ENCODE results near the gene EPS8L1.

Gene EPS8L1

GRCh38 chr19:55113570-55114039, 37.9 kb downstream of the EPS8L1 start:
- no peak overlapping the region for H3K4me3 ChIP-seq (replicated peaks; ENCODE audit: low read depth, low read length)
- peaks cover 4% of the 10 kb centered on the region for H3K36me3 ChIP-seq (ENCODE audit: control insufficient read depth, insufficient read depth, low read length)
- DNase-seq (ENCODE audit: extremely low read depth, insufficient read length), result no peak

GRCh38 chr19:55114566-55115145, 39.0 kb downstream of the EPS8L1 start:
- Histone ChIP-seq H3K36me3 (ENCODE audit: control insufficient read depth, insufficient read depth, low read length) (peaks cover 4% of the 10 kb centered on the region), H3K27me3 (replicated peaks; ENCODE audit: control insufficient read depth, insufficient read depth, low read length) (no peaks in the 10 kb centered on the region), H3K4me3 (replicated peaks; ENCODE audit: low read depth, low read length) (no peak overlapping the region)
- DNase-seq (ENCODE audit: extremely low read depth, insufficient read length), result no peak
- TF ChIP-seq, protein P1, sequence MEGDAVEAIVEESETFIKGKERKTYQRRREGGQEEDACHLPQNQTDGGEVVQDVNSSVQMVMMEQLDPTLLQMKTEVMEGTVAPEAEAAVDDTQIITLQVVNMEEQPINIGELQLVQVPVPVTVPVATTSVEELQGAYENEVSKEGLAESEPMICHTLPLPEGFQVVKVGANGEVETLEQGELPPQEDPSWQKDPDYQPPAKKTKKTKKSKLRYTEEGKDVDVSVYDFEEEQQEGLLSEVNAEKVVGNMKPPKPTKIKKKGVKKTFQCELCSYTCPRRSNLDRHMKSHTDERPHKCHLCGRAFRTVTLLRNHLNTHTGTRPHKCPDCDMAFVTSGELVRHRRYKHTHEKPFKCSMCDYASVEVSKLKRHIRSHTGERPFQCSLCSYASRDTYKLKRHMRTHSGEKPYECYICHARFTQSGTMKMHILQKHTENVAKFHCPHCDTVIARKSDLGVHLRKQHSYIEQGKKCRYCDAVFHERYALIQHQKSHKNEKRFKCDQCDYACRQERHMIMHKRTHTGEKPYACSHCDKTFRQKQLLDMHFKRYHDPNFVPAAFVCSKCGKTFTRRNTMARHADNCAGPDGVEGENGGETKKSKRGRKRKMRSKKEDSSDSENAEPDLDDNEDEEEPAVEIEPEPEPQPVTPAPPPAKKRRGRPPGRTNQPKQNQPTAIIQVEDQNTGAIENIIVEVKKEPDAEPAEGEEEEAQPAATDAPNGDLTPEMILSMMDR (IDR thresholded peaks at IDR 0.05; ENCODE audit: insufficient read depth, low read length, poor library complexity, severe bottlenecking), result no peak

More at GRCh38 chr19:55113570-55114039, 37.9 kb downstream of the EPS8L1 start:
- no peaks in the 10 kb centered on the region for H3K27me3 ChIP-seq (replicated peaks; ENCODE audit: control insufficient read depth, insufficient read depth, low read length)
- TF ChIP-seq, protein P1 (IDR thresholded peaks at IDR 0.05; ENCODE audit: insufficient read depth, low read length, poor library complexity, severe bottlenecking), result no peak

GRCh38 chr19:55115446-55116065, 39.9 kb downstream of the EPS8L1 start:
- H3K27me3 ChIP-seq (replicated peaks; ENCODE audit: control insufficient read depth, insufficient read depth, low read length), result no peaks in the 10 kb centered on the region
- H3K36me3 ChIP-seq (ENCODE audit: control insufficient read depth, insufficient read depth, low read length), result peaks cover 4% of the 10 kb centered on the region
- no peak for DNase-seq (ENCODE audit: extremely low read depth, insufficient read length)
- peak overlapping the region; percentile 94 for H3K4me3 ChIP-seq (replicated peaks; ENCODE audit: low read depth, low read length)
- TF ChIP-seq, protein P1 (IDR thresholded peaks at IDR 0.05; ENCODE audit: insufficient read depth, low read length, poor library complexity, severe bottlenecking), result no peak

- H3K4me3 ChIP-seq (replicated peaks; ENCODE audit: low read depth, low read length), result peak overlapping the region; percentile 94
- H3K36me3 ChIP-seq (ENCODE audit: control insufficient read depth, insufficient read depth, low read length), result peaks cover 4% of the 10 kb centered on the region
- H3K27me3 ChIP-seq (replicated peaks; ENCODE audit: control insufficient read depth, insufficient read depth, low read length), result no peaks in the 10 kb centered on the region
- TF ChIP-seq, protein P1 (IDR thresholded peaks at IDR 0.05; ENCODE audit: insufficient read depth, low read length, poor library complexity, severe bottlenecking), result no peak
- peak; percentile 50 for DNase-seq (ENCODE audit: extremely low read depth, insufficient read length)
These were observed 40.7 kb downstream of the EPS8L1 start for GRCh38 chr19:55116232-55116858.

- no peaks in the 10 kb centered on the region for H3K27me3 ChIP-seq (replicated peaks; ENCODE audit: control insufficient read depth, insufficient read depth, low read length)
- peaks cover 4% of the 10 kb centered on the region; the same call in 1 of the 2 replicates for H3K36me3 ChIP-seq (ENCODE audit: control insufficient read depth, insufficient read depth, low read length)
- H3K4me3 ChIP-seq (replicated peaks; ENCODE audit: low read depth, low read length), result peak within 1 kb of the TSS; percentile 94
- TF ChIP-seq, protein P1 (IDR thresholded peaks at IDR 0.05; ENCODE audit: insufficient read depth, low read length, poor library complexity, severe bottlenecking), result no peak
- no peak for DNase-seq (ENCODE audit: extremely low read depth, insufficient read length)
These were observed 41.4 kb downstream of the EPS8L1 start, which contains the start of gene PPP1R12C for GRCh38 chr19:55116859-55117662. Gene PPP1R12C, minus strand, starts transcription at chr19:55117637. Its CDS starts 94 bp downstream, at chr19:55117543.
